Activated naive CD4-positive, alpha-beta T cell treated with anti-CD3 and anti-CD28 coated beads for 36 hours (primary cell): ENCODE measurements around the gene CBX4. TPM values are rescaled to one million over a fixed set of nuclear protein-coding genes. Genes with fewer than 3 reads are reported as not detected.

Source experiments
- CTCF ChIA-PET: fragments of 350-600 bp; sonication (Branson Sonifier 250); formaldehyde crosslinking; loops from one replicate; lab custom pipeline; 2021; ENCODE audit warnings: antibody characterized with exemption; lab: Charles Lee
- DNase-seq: peaks from one replicate; pipeline ENCODE4 v3.0.0-alpha.2; 2020
- H3K27ac Mint-ChIP-seq: one replicate; pipeline ENCODE4 v1.8.0; 2021; ENCODE audit warnings: mild to moderate bottlenecking, mixed read lengths
- H3K27me3 Mint-ChIP-seq: one replicate; pipeline ENCODE4 v1.8.0; 2021; ENCODE audit warnings: low read depth, mixed read lengths
- H3K36me3 Mint-ChIP-seq: one replicate; pipeline ENCODE4 v1.8.0; 2021; ENCODE audit warnings: low read depth, mixed read lengths
- H3K4me1 Mint-ChIP-seq: one replicate; pipeline ENCODE4 v1.8.0; 2021; ENCODE audit warnings: low read depth, mixed read lengths
- H3K4me3 Mint-ChIP-seq: one replicate; pipeline ENCODE4 v1.8.0; 2021; ENCODE audit warnings: mild to moderate bottlenecking, moderate library complexity, mixed read lengths
- H3K9me3 Mint-ChIP-seq: one replicate; pipeline ENCODE4 v1.8.0; 2021; ENCODE audit warnings: mixed read lengths
- intact Hi-C: fragments of 100-400 bp; cut with micrococcal nuclease; formaldehyde crosslinking; loops from one replicate; pipeline ENCODE4 v1.15.1; 2023
- total RNA-seq, 2 experiments: library from RNA; stranded (reverse); gene quantifications; one replicate each; pipeline ENCODE4 v1.2.3, GENCODE V29; 2021

The CBX4 gene
- total RNA-seq, 2 experiments from 2014 or later = 22.7 to 26.3 TPM

DNA sequence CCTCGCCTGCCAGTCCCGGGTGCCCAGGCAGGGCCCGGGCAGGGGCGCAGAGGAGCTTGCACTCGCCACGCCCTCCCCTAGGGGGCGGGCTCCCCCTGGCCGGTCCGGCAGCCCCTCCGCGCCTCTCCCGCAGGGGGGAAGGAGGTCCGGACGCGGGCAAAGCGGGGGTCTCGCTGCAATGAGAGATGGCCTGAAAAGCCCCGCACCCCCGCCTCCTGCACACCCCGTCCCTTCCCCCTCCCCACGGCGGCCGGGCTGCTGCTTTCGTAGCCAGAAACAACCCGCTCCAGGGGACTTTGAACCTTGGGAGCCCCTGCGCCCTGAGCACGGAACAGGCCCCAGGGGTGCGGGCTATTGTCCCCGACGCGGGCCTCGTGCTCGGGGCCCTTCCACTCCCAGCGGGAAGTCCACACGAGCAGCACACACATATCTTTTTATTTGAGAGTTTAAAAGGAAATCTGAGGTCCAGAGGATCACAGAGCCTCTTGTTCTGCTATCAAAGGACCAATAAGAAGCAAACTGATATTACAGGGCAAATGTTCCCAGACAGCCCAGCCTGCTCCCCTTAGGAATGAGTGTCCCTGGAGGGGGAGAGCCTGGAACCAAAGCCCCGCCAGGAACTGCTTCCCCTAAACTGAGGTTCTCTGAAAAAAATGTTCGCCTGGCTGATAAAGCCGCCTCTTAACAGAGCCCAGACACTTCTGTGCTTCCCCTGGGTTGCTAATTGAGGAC is 5.8 kb upstream of the CBX4 start:
- peaks cover 29% of the 10 kb centered on the region for H3K4me1 Mint-ChIP-seq
- H3K9me3 Mint-ChIP-seq = no peaks in the 10 kb centered on the region
- H3K27ac Mint-ChIP-seq = no peak overlapping the region
- H3K4me3 Mint-ChIP-seq = no peak overlapping the region
- CTCF ChIA-PET = interaction anchor here (0.6 to 1.6 kb wide), 9 partner anchors 28 to 98 kb away, joined by 3 to 5 read pairs (median 3); partner anchors contain the start of gene CBX8
- intact Hi-C loops = loop anchor here (5.0 kb wide), 2 partner anchors 87 to 127 kb away; no protein-coding TSS in a partner anchor
- no peaks in the 10 kb centered on the region for H3K36me3 Mint-ChIP-seq
- H3K27me3 Mint-ChIP-seq = peaks cover 43% of the 10 kb centered on the region
- DNase-seq = peak; percentile 57

GRCh38 chr17:79843816-79844800 is 4.9 kb upstream of the CBX4 start:
- Mint-ChIP-seq H3K4me1 (peaks cover 31% of the 10 kb centered on the region), H3K36me3 (no peaks in the 10 kb centered on the region), H3K9me3 (no peaks in the 10 kb centered on the region), H3K4me3 (peak overlapping the region; percentile 66), H3K27me3 (peaks cover 46% of the 10 kb centered on the region), H3K27ac (no peak overlapping the region)
- DNase-seq = no peak
- CTCF ChIA-PET = interaction anchor here (0.7 to 1.6 kb wide), 8 partner anchors 22 to 97 kb away, joined by 3 to 5 read pairs (median 3); partner anchors contain the start of gene CBX8
- intact Hi-C loops = loop anchor here (2.0 to 5.0 kb wide), 3 partner anchors 88 to 128 kb away; no protein-coding TSS in a partner anchor

DNA sequence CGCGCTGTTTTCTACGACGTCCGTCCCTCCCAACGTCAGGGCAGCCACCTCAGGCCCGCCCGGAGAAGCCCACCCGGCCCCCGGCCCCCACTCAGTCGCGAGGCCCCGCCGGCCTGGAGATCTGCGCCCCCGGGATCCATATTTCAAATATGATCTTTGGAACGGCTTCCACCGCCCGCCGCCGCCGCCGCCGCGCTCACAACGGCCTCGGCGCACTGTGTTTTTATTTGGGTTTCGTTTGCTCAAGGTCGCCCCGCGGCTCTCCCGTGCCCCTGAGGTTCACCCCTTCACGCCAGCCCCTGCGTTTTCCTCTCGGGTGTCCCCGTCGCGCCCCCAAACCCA is 4.2 kb upstream of the CBX4 start:
- Mint-ChIP-seq H3K4me1 (peaks cover 32% of the 10 kb centered on the region), H3K27me3 (peaks cover 46% of the 10 kb centered on the region), H3K9me3 (no peaks in the 10 kb centered on the region), H3K36me3 (peaks cover under 1% of the 10 kb centered on the region), H3K4me3 (peak overlapping the region; percentile 66), H3K27ac (no peak overlapping the region)
- intact Hi-C loops = loop anchor here (2.0 to 5.0 kb wide), 3 partner anchors 89 to 129 kb away; no protein-coding TSS in a partner anchor
- DNase-seq = no peak
- CTCF ChIA-PET = interaction anchor here (1.4 to 1.6 kb wide), 2 partner anchors 26 to 78 kb away, joined by 3 to 4 read pairs; no protein-coding TSS in a partner anchor

GRCh38 chr17:79842656-79843473 is 3.6 kb upstream of the CBX4 start:
- peak overlapping the region; percentile 39 for H3K27ac Mint-ChIP-seq
- peaks cover 43% of the 10 kb centered on the region for H3K27me3 Mint-ChIP-seq
- peaks cover 6% of the 10 kb centered on the region for H3K36me3 Mint-ChIP-seq
- peaks cover 36% of the 10 kb centered on the region for H3K4me1 Mint-ChIP-seq
- no peaks in the 10 kb centered on the region for H3K9me3 Mint-ChIP-seq
- peak overlapping the region; percentile 40 for H3K4me3 Mint-ChIP-seq
- CTCF ChIA-PET = interaction anchor here (0.6 to 1.6 kb wide), 6 partner anchors 12 to 170 kb away, joined by 3 to 4 read pairs (median 3); no protein-coding TSS in a partner anchor
- peak; percentile 73 for DNase-seq
- intact Hi-C loops = loop anchor here (2.0 to 5.0 kb wide), 3 partner anchors 89 to 129 kb away; no protein-coding TSS in a partner anchor

- intact Hi-C loops = loop anchor here (2.0 to 5.0 kb wide), 3 partner anchors 90 to 130 kb away; no protein-coding TSS in a partner anchor
- H3K4me3 Mint-ChIP-seq = no peak overlapping the region
- no peak for DNase-seq
- peak overlapping the region; percentile 39 for H3K27ac Mint-ChIP-seq
- peaks cover 43% of the 10 kb centered on the region for H3K27me3 Mint-ChIP-seq
- peaks cover 41% of the 10 kb centered on the region for H3K4me1 Mint-ChIP-seq
- H3K9me3 Mint-ChIP-seq = no peaks in the 10 kb centered on the region
- peaks cover 7% of the 10 kb centered on the region for H3K36me3 Mint-ChIP-seq
- CTCF ChIA-PET = interaction anchor here (0.6 to 1.4 kb wide), 5 partner anchors 12 to 169 kb away, joined by 3 to 4 read pairs (median 3); no protein-coding TSS in a partner anchor
These were observed 3.0 kb upstream of the CBX4 start for GRCh38 chr17:79842136-79842655.

DNA sequence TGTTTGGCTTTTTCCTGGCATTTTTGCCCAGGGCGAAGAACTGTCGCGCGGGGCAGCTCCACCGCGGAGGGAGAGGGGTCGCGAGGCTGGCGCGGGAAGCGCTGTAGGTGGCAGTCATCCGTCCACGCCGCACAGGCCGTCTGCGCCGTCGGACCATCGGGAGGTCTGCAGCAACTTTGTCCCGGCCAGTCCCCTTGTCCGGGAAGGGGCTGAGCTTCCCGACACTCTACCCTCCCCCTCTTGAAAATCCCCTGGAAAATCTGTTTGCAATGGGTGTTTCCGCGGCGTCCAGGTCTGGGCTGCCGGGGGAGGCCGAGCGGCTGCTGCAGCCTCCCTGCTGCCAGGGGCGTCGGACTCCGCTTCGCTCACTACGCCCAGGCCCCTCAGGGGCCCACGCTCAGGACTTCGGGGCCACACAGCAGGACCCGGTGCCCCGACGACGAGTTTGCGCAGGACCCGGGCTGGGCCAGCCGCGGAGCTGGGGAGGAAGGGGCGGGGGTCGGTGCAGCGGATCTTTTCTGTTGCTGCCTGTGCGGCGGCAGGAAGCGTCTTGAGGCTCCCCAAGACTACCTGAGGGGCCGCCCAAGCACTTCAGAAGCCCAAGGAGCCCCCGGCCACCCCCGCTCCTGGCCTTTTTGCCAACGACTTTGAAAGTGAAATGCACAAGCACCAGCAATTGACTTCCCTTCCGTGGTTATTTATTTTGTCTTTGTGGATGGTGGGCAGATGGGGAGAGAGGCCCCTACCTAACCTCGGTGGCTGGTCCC is 2.3 kb upstream of the CBX4 start:
- DNase-seq = peak; percentile 56
- H3K36me3 Mint-ChIP-seq = peaks cover 9% of the 10 kb centered on the region
- H3K4me3 Mint-ChIP-seq = no peak overlapping the region
- peaks cover 47% of the 10 kb centered on the region for H3K4me1 Mint-ChIP-seq
- H3K27me3 Mint-ChIP-seq = peaks cover 43% of the 10 kb centered on the region
- intact Hi-C loops = loop anchor here (1.0 to 5.0 kb wide), 4 partner anchors 91 to 150 kb away; no protein-coding TSS in a partner anchor
- H3K9me3 Mint-ChIP-seq = no peaks in the 10 kb centered on the region
- CTCF ChIA-PET = interaction anchor here (0.7 to 1.9 kb wide), 6 partner anchors 8 to 169 kb away, joined by 3 to 6 read pairs (median 3); no protein-coding TSS in a partner anchor
- H3K27ac Mint-ChIP-seq = peak overlapping the region; percentile 31

DNA sequence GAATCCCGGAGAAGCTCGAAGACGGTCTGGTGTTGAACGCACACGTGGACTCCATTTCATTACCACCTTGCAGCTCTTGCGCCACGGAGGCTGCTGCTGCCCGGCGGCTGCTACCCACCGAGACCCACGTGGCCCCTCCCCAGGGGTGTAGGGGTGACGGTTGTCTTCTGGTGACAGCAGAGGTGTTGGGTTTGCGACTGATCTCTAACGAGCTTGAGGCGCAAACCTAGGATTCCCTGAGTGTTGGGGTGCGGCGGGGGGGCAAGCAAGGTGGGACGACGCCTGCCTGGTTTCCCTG is 1.7 kb upstream of the CBX4 start:
- Mint-ChIP-seq H3K4me1 (peaks cover 51% of the 10 kb centered on the region), H3K27me3 (peaks cover 39% of the 10 kb centered on the region), H3K9me3 (no peaks in the 10 kb centered on the region), H3K27ac (no peak overlapping the region), H3K36me3 (peaks cover 9% of the 10 kb centered on the region), H3K4me3 (no peak overlapping the region)
- CTCF ChIA-PET = interaction anchor here (0.7 to 1.9 kb wide), 5 partner anchors 8 to 39 kb away, joined by 3 to 6 read pairs (median 3); no protein-coding TSS in a partner anchor
- no peak for DNase-seq
- intact Hi-C loops = loop anchor here (1.0 to 5.0 kb wide), 3 partner anchors 91 to 150 kb away; no protein-coding TSS in a partner anchor

GRCh38 chr17:79840269-79840988 is 1.2 kb upstream of the CBX4 start:
- CTCF ChIA-PET = interaction anchor here (0.7 to 1.9 kb wide), 8 partner anchors 9 to 153 kb away, joined by 3 to 6 read pairs (median 3); no protein-coding TSS in a partner anchor
- peaks cover 35% of the 10 kb centered on the region for H3K27me3 Mint-ChIP-seq
- no peak overlapping the region for H3K27ac Mint-ChIP-seq
- peak overlapping the region; percentile 88 for H3K4me3 Mint-ChIP-seq
- peaks cover 9% of the 10 kb centered on the region for H3K36me3 Mint-ChIP-seq
- intact Hi-C loops = loop anchor here (5.0 kb wide), 2 partner anchors 92 to 132 kb away; no protein-coding TSS in a partner anchor
- peak; percentile 46 for DNase-seq
- no peaks in the 10 kb centered on the region for H3K9me3 Mint-ChIP-seq
- peaks cover 55% of the 10 kb centered on the region for H3K4me1 Mint-ChIP-seq

DNA sequence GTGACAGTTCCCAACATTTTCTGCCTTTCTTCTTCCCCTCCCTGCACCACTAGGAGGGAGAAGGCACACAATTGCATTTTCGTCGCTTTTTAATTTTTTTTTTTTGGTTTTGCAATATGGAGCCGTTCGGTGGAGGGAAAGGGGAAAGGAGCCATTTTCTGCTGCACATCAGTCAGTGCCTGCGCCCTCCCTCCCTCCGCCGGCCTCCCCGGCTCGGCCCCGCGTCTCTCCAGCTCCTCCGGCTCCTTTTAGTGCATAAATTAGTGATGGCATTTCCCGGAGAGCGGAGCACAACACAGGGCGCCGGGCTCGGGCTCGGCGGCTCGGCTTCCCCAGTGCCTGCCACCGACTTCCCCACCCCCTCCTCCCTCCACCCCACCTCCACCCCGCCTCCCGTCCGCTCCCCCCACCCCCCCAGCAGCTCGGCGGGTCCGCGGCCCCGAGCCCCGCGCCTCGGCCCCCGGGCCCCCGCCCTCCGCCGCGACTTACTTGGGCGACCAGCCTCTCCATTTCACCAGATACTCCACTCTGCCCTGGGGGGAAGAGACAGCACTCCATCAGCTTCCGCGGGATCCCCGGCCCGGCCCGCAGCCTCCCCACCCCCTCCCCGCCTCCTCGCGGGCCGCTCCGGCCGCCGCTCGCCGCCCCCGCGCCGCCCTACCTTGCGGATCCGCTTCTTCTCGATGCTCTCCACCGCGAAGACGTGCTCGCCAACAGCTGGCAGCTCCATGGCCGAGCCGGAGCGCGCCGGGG is 542 bp downstream of the CBX4 start:
- CTCF ChIA-PET = interaction anchor here (0.9 to 1.5 kb wide), 3 partner anchors 12 to 35 kb away, joined by 3 to 4 read pairs (median 3); no protein-coding TSS in a partner anchor
- no peaks in the 10 kb centered on the region for H3K9me3 Mint-ChIP-seq
- DNase-seq = peak; percentile 62
- H3K4me1 Mint-ChIP-seq = peaks cover 60% of the 10 kb centered on the region
- peak overlapping the region; percentile 78 for H3K27ac Mint-ChIP-seq
- H3K27me3 Mint-ChIP-seq = peaks cover 31% of the 10 kb centered on the region
- peaks cover 17% of the 10 kb centered on the region for H3K36me3 Mint-ChIP-seq
- intact Hi-C loops = loop anchor here (1.0 to 2.0 kb wide), 5 partner anchors 28 to 159 kb away; partner anchors contain the start of gene CBX8
- H3K4me3 Mint-ChIP-seq = peak overlapping the region; percentile 88
